ENCODE measurements around the gene ZNF516.

The ZNF516 gene

DNA sequence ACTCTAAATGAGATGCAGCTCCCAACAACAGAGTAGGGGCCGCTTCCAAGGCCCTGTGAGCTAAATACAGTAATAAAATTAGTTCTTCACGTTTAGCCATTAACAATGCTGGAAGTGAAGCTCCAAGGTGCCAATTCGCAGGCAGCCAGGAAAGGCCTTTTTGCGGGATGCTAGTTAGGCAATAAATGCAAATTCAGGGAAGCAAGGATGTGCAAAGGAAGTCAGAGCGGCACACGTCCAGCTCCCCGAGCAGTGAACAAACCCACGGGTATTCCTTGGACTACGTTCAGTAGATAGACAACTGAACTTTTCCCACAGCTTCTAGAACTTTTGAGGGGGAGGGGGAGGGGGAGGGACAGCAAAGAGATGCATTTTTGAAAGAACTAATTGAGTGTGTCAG, 6.9 kb downstream of the ZNF516 start:
- DNase-seq = no peak

- DNase-seq = no peak
Measured at GRCh38 chr18:76487782-76488181, 7.3 kb downstream of the ZNF516 start.

DNA sequence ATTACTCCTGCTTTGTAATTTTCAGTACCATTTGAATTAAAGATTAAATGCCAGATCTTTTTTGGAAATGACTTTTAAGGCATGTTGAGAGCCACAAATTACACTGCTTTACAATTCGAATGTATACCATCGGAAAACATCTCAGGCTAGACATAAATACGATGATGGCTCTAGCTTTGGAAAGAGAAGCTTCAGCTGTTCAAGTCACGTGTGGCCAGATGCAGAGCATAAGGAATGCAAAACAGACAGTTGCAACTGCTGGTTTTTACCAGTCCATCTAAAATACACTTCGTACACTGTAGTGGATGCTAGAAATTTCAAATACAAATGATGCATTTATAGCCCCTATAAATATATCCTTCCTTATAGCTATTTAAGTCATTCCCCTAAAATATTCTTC, 8.0 kb downstream of the ZNF516 start:
- no peak for DNase-seq

DNA sequence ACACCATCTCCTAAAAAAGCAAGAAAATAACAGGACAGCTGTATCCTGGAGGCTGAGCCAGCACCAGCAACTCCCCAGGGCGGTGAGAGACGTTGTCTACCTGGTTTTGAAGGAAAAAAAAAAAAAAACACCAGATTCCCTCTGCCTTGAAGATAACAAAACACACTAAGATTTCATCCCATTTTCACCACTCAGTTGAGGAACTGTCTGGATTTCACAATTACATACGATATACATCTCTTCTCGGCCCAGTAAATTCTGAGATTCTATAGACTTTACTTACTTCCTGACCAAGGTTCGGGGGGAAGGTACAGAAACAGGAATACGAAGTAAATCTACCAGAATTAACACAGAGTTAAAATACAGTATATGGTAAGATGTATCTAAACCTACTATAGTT, 8.5 kb downstream of the ZNF516 start:
- DNase-seq = no peak

- no peak for DNase-seq
Measured at GRCh38 chr18:76486038-76486437, 9.0 kb downstream of the ZNF516 start.

GRCh38 chr18:76484749-76485387, 10.2 kb downstream of the ZNF516 start:
- DNase-seq = no peak

- no peak for DNase-seq
Measured at GRCh38 chr18:76483780-76484179, 11.3 kb downstream of the ZNF516 start.

- DNase-seq = no peak
Measured at GRCh38 chr18:76482971-76483691, 11.9 kb downstream of the ZNF516 start.

DNA sequence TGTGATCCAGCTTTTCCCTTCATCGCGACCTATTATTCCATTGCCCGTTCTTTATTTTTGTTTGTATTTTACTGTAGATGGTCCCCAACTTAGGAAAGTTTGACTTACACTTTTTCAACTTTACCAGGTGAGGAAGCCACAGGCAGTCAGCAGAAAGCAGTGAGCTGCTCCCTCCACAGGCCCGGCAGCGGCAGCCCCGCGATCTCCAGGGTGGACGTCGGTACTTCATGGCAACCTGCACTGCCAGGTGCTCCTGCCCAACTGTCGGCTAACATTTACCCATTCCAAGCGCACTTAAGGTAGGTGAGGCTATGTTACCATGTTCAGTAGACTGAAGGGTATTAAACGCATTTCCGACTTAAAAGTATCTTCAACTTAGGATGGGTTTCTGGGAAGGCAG, 12.8 kb downstream of the ZNF516 start:
- no peak for DNase-seq

DNA sequence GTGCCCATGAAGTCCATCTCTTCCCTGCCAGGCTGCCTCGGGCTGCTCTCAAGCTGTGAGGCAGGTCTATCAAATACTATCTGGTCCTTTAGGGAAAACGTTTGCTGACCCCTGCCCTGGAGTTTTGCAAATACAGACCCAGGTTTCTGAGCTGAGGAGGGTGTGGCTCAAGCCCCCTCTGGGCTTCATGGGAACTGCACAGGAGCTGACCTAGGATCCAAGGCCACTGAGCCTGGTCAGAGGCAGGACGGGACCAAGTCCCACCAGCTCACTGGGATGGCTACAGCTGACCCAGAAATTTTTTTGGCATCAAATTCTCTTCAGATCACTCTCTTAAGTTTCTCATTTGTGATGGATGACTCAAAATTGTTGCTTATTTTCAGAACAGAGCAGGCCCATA, 14.1 kb downstream of the ZNF516 start:
- no peak for DNase-seq

- no peak for DNase-seq
Measured at GRCh38 chr18:76479351-76480238, 15.4 kb downstream of the ZNF516 start.

DNA sequence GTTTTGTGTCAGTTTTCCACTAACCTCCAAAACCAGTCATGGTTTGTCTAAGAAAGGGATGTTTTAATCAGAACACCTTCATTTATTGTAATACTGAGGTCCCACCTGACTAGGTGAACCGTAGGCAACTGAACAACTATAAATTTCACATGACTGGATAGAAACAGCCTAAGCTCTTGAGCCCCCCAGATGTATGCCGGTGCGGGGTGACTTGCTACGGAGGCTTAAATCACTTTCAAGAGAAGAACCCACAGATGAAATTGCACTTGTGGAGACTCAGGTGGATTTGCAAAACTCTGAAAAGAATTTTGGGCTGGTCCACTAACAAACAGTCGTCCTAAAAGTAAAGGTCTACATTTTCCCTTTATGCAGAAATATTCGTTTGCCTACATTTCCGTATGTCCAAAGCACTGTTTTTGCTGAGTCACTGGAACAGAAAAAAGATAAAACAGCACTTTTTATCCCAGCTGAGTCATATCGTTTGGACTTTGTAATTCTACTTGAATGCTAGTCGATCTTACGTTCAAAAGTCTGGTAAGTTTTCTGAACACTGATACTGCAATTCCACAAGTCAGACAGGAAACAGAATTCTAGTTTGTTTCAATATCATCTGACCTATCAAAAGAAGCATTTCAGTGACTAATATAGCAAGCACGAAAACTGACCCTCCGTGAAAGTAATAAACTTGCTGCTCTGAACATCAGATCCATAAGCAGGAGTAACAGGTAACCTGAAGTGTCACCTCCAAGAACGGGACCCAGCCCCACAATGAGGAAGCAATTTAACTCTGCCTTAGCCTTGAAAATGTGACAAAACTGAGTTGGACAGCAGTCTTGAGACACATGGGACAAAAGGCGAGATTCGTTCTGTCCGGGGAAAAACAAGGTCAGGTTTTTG, 18.1 kb downstream of the ZNF516 start:
- DNase-seq = no peak

DNA sequence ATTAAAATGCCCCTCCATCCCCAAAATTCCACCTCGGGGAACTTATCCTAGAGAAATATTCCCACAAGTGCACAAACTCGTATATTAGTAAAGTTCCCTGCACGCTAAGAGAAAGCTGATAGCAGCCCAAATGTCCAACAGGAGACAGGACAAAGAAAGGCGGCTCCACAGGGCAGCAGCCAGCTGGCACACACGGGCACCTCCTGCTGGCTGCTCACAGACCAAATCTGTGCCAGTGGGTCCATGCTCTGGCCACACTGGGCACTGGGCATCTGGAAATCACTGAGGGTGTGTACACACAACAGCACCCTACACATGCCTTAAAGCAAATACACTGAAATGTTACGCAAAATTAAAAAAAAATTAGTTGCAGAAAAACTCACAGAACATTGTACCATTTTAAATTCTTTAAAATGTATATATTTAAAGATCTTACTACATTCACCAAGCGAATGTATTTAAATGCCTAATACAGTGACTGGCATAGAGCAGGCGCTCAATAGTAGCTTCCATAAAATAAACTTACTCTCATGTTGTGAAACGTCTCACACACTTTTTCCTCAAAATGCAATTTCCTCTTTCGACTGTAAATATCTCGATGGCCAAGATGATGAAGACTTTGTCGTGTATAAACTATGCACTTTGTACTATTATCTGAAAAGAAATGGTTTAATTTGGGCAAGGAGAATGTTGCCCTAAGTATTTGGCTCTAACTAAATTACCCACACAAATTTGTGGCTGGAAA, 19.4 kb downstream of the ZNF516 start:
- no peak for DNase-seq

- no peak for DNase-seq
Measured at GRCh38 chr18:76474824-76475223, 20.2 kb downstream of the ZNF516 start.

DNA sequence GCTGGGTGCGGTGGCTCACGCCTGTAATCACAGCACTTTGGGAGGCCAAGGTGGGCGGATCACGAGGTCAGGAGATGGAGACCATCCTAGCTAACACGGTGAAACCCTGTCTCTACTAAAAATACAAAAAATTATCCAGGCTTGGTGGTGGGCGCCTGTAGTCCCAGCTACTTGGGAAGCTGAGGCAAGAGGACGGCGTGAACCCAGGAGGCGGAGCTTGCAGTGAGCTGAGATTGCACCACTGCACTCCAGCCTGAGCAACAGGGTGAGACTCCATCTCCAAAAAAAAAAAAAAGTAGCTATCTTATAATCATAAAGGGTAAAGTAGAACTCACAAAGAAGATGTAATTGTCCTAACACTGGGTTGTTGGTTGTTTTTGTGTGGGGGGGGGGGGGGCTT, 21.5 kb downstream of the ZNF516 start:
- DNase-seq = peak; percentile 17

DNA sequence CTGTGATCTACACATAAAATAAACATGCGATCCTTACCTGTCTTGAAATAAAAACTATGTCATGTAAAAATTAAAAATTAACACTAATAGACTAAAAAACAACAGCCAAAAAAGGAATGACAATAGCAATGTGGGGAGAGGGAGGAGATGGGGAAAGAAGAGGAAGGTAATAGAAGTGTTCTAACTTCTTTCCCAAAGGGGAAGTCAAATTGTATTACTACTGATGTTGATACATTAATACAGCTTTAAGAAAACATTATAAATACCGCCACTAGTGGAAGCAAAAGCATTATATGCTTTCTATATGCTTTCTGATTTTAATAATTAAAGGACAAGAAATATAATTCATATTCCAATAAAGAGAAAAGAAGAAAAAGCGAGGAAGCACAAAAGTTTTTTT, 22.2 kb downstream of the ZNF516 start:
- no peak for DNase-seq

- peak; percentile 33 for DNase-seq
Measured at GRCh38 chr18:76471593-76471992, 23.4 kb downstream of the ZNF516 start.

DNA sequence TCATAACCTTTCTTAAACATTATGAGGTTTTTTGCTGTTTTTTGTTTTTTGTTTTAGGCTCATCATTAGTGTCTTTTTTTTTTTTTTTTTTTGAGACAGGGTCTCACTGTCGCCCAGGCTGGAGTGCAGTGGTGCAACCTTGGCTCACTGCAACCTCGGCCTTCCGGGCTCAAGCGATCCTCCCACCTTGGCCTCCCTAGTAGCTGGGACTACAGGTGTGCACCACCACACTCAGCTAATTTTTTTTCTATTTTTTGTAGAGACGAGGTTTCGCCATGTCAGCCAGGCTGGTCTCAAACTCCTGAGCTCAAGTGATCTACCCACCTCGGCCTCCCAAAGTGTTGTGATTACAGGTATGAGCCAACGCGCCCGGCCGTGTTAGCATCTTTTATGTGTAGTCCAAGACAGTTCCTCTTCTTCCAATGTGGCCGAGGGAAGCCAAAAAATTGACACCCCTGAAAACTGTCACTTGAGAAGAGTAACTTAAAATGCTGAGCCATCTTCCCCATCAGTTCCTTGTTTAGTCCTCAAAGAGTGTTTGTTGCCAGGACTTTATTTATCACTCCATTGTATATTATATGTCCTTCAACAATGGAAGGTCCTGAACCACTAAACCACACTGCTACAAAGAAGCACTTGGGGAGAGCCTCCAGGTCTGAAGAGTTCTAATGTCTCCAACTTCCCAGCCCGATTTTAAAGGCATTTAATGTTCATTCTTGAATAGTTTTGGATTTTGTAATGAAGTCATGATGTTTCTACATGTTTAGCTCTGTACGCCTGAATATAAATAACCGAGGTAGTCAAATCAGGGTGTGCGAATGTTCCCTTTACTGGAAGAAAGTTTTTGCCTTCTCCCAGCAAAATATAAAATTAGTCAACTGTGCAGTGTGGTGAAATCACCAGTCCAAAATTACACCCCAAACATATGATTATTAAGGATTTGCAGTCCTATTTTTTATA, 26.4 kb downstream of the ZNF516 start:
- peak; percentile 28 for DNase-seq

DNA sequence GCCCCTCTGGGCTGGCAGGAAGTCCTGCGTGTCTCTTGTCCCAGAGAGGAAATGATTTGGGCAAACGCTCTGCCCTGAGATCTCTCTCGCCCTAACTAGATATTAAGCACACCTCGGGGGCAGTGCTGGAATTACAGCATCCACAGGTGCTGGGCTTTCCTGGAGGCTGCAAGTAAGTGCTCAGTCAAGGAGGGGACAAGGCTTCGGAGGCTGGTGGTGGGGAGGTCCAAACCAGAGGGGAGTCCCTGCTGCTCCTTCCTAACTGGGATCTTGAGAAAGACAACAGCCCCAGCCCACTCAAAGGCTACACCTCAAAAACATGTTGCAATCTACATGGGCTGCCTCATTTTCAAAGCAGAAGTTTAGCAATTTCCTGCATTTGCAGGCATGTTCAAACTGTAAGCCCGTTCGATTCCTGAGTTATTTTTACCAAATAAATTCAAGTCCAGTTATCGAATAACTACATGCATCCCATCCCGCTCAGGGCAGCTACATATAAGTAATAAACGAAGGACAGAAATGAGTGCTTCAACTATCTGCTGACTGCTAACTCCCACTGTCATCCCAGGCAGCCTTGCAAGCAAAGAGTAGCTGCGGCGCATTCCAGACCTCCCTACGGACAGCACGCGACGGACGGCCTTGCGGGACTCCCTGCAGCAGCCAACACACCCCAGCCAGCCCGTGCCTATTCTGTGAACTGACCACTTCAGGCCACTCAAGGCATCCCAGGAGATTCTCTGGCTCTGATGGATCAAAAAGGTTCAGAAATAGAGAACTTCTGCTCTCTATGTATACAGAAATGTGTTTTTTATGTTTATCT, 27.5 kb downstream of the ZNF516 start:
- DNase-seq = peak; percentile 69

All from activated CD8-positive, alpha-beta memory T cell treated with anti-CD3 and anti-CD28 coated beads for 24 hours (primary cell).